Measurements from ENCODE around the gene FBXO34. TPM values are rescaled to one million over a fixed set of nuclear protein-coding genes. Genes with fewer than 3 reads are reported as not detected.

The FBXO34 gene
- total and polyA plus RNA-seq, 9 of the 15 experiments (the other 6 are each of a cell fraction or from before 2014, with no cell fraction given) = 6.3 to 24.9 (median 16.2) TPM

DNA sequence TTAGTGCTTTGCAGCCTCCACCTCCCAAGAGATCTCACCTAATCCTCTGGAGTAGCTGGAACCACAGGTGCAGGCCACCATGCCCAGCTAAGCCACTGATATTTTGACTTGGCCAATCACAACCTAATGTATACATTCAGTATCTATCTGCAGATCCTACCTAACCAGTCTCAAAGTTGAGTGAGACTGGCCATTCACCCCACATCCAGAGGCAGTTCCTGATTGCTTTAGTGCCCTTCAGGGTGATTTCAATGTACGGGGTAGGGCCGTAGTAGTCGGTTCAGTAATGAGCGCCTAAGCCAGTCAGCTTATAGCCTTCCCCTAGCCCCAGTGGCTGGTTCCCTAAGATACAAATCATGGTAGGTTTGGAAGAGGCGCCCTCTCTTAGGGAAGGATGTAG, 27.4 kb upstream of the FBXO34 start:
- Histone ChIP-seq H3K27ac (ENCODE audit: extremely low read depth, low read depth, low read length) (no peak overlapping the region), H3K79me2 (ENCODE audit: control insufficient read depth, insufficient read depth, low read length) (no peaks in the 10 kb centered on the region), H3K4me3 (no peak overlapping the region), H4K20me1 (replicated peaks; ENCODE audit: control insufficient read depth, insufficient read depth, low read length) (no peaks in the 10 kb centered on the region), H3K27me3 (ENCODE audit: control insufficient read depth in 2 of 2, insufficient read depth in 2 of 2, low read length in 2 of 2) (peaks cover 3% of the 10 kb centered on the region in 2 experiments; a peak in 4 of 5 replicates), H3K4me1 (replicated peaks in 1 of 2; ENCODE audit: control insufficient read depth in 2 of 2, insufficient read depth in 2 of 2, low read length in 2 of 2) (peaks cover 0 to 3% of the 10 kb centered on the region in 2 experiments; a peak in 1 of 5 replicates), H3K9me1 (ENCODE audit: control insufficient read depth, insufficient read depth, low read length) (no peaks in the 10 kb centered on the region), H3K36me3 (ENCODE audit: control insufficient read depth, insufficient read depth, low read length) (no peaks in the 10 kb centered on the region), H3K9ac (ENCODE audit: insufficient read depth in 1 of 2, low read depth in 2 of 2, low read length in 2 of 2) (no peak overlapping the region), H3K9me3 (replicated peaks; ENCODE audit: control insufficient read depth, insufficient read depth, low read depth, low read length) (no peaks in the 10 kb centered on the region), H3K4me2 (ENCODE audit: insufficient read depth, low read length) (no peak overlapping the region), H2AFZ (ENCODE audit: low read depth, low read length) (no peak overlapping the region)
- ATAC-seq (no peak), FAIRE-seq (no peak), DNase-seq (ENCODE audit: extremely low read depth in 1 of 4, low spot score in 3 of 4) (no peak)
- ChIA-PET POLR2A (interaction anchor here (0.6 to 1.2 kb wide), 2 partner anchors 16 to 1052 kb away, joined by 3 to 4 read pairs; no protein-coding TSS in a partner anchor), CTCF (ENCODE audit: low intra/inter-chr PET ratio) (no interaction called here)
- TF ChIP-seq ZNF764 (CRISPR knock-in tag; IDR thresholded peaks at IDR 0.05; ENCODE audit: low read depth) = no peak
- TF ChIP-seq JUND (IDR thresholded peaks at IDR 0.05; ENCODE audit: borderline replicate concordance, low read depth, low read length) = no peak
- TF ChIP-seq JUND (tag; IDR thresholded peaks at IDR 0.05; ENCODE audit: borderline replicate concordance, low read depth, low read length) = no peak
- TF ChIP-seq, protein P1, sequence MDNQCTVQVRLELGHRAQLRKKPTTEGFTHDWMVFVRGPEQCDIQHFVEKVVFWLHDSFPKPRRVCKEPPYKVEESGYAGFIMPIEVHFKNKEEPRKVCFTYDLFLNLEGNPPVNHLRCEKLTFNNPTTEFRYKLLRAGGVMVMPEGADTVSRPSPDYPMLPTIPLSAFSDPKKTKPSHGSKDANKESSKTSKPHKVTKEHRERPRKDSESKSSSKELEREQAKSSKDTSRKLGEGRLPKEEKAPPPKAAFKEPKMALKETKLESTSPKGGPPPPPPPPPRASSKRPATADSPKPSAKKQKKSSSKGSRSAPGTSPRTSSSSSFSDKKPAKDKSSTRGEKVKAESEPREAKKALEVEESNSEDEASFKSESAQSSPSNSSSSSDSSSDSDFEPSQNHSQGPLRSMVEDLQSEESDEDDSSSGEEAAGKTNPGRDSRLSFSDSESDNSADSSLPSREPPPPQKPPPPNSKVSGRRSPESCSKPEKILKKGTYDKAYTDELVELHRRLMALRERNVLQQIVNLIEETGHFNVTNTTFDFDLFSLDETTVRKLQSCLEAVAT (IDR thresholded peaks at IDR 0.05) = no peak
- TF ChIP-seq DACH1 (IDR thresholded peaks at IDR 0.05; ENCODE audit: partially characterized antibody) = no peak
- no peak for TF ChIP-seq ZNF592 (IDR thresholded peaks at IDR 0.05)
- no peak for TF ChIP-seq ZBTB8A (IDR thresholded peaks at IDR 0.05; ENCODE audit: partially characterized antibody)
- TF ChIP-seq, protein P2, sequence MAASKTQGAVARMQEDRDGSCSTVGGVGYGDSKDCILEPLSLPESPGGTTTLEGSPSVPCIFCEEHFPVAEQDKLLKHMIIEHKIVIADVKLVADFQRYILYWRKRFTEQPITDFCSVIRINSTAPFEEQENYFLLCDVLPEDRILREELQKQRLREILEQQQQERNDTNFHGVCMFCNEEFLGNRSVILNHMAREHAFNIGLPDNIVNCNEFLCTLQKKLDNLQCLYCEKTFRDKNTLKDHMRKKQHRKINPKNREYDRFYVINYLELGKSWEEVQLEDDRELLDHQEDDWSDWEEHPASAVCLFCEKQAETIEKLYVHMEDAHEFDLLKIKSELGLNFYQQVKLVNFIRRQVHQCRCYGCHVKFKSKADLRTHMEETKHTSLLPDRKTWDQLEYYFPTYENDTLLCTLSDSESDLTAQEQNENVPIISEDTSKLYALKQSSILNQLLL (CRISPR knock-in tag; IDR thresholded peaks at IDR 0.05; ENCODE audit: borderline replicate concordance) = no peak
- no peak for TF ChIP-seq MCM2 (IDR thresholded peaks at IDR 0.05; ENCODE audit: low read depth)
- TF ChIP-seq, protein P3, sequence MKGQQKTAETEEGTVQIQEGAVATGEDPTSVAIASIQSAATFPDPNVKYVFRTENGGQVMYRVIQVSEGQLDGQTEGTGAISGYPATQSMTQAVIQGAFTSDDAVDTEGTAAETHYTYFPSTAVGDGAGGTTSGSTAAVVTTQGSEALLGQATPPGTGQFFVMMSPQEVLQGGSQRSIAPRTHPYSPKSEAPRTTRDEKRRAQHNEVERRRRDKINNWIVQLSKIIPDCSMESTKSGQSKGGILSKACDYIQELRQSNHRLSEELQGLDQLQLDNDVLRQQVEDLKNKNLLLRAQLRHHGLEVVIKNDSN (CRISPR knock-in tag; IDR thresholded peaks at IDR 0.05) = no peak
- no peak for TF ChIP-seq RBFOX2 (IDR thresholded peaks at IDR 0.05; ENCODE audit: low read depth, low read length)
- TF ChIP-seq TCF3 (CRISPR knock-in tag; IDR thresholded peaks at IDR 0.05) = no peak
- WGBS (ENCODE audit: insufficient coverage, low coverage, missing lambda C conversion rate) = 16% methylated on average over 5 of the region's 5 CpGs
- intact Hi-C loops (cut with micrococcal nuclease) (no loop called here), in situ Hi-C loops (cut with MboI) (no loop called here)
- BruUV-seq (replicated peaks) = no TSS peak
